GM19043 (cell line): ENCODE results near the gene PI16.

Source experiments
- ATAC-seq: cut with Tn5 transposase; IDR thresholded peaks from one replicate; pipeline ENCODE4 v1.9.1; 2021; ENCODE audit warnings: low read depth; ENCODE audit not compliant: unreplicated experiment

PI16 gene

GRCh38 chr6:36955136-36955535 is 598 bp downstream of the PI16 start:
- no peak for ATAC-seq

- no peak for ATAC-seq
Measured at GRCh38 chr6:36955671-36956445, 1.3 kb downstream of the PI16 start.

- no peak for ATAC-seq
Measured at GRCh38 chr6:36956446-36956820, 1.9 kb downstream of the PI16 start.

- no peak for ATAC-seq
Measured at GRCh38 chr6:36957773-36958271, 3.3 kb downstream of the PI16 start.

GRCh38 chr6:36958775-36959554 is 4.4 kb downstream of the PI16 start:
- ATAC-seq = no peak

- ATAC-seq = no peak
Measured at GRCh38 chr6:36959555-36960250, 5.2 kb downstream of the PI16 start.

GRCh38 chr6:36961441-36962435 is 7.2 kb downstream of the PI16 start:
- no peak for ATAC-seq

- no peak for ATAC-seq
Measured at GRCh38 chr6:36962874-36963273, 8.3 kb downstream of the PI16 start.

- ATAC-seq = no peak
Measured at GRCh38 chr6:36963451-36964290, 9.1 kb downstream of the PI16 start.

GRCh38 chr6:36964349-36964748 is 9.8 kb downstream of the PI16 start:
- no peak for ATAC-seq

GRCh38 chr6:36964908-36965307 is 10.4 kb downstream of the PI16 start:
- no peak for ATAC-seq

GRCh38 chr6:36967301-36967700 is 12.8 kb downstream of the PI16 start:
- no peak for ATAC-seq

- no peak for ATAC-seq
Measured at GRCh38 chr6:36967757-36968156, 13.2 kb downstream of the PI16 start.

- no peak for ATAC-seq
Measured at GRCh38 chr6:36968266-36968977, 13.9 kb downstream of the PI16 start.

GRCh38 chr6:36969240-36969691 is 14.7 kb downstream of the PI16 start:
- ATAC-seq = no peak

- ATAC-seq = no peak
Measured at GRCh38 chr6:36969988-36970891, 15.7 kb downstream of the PI16 start.
